Epidermal melanocyte (primary cell): ENCODE data around the gene C1orf159.

Experiments
- DNase-seq: peaks from one replicate; pipeline ENCODE4 v3.0.0; 2011; ENCODE audit warnings: low spot score; ENCODE audit not compliant: insufficient read length

The C1orf159 gene

DNA sequence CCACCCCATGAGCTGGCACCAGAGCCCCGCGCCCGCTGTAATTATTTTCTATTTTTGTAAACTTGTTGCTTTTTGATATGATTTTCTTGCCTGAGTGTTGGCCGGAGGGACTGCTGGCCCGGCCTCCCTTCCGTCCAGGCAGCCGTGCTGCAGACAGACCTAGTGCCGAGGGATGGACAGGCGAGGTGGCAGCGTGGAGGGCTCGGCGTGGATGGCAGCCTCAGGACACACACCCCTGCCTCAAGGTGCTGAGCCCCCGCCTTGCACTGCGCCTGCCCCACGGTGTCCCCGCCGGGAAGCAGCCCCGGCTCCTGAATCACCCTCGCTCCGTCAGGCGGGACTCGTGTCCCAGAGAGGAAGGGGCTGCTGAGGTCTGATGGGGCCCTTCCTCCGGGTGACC, 60.9 kb downstream of the C1orf159 start:
- no peak for DNase-seq

DNA sequence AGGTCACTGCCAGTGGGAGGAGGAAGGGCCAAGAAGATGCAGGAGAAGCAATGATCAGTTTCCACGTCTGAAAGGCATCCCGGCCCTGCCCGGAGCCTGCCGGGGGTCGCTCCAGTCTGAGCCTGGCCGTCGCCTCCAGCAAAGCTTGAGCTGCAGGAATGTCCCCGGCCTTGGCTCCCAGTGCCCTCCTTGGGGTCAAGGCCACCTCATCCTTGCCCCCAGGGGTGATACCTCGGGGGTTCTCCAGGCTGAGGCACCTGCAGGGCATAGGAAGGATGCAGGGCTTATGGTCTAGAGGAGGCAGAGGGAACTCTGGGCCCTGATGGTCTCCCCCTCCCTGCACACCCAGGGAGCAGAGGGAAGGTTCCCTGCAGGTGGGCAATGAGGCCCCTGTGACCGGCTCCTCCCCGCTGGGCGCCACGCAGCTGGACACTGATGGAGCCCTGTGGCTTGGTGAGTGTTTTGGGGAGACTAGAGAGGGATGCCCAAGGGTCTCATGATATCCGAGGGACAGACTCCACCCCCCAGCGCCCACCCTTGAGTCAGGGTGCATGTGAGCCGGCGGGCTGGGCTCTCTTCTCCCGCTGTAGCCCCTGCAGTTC, 61.7 kb downstream of the C1orf159 start:
- no peak for DNase-seq

DNA sequence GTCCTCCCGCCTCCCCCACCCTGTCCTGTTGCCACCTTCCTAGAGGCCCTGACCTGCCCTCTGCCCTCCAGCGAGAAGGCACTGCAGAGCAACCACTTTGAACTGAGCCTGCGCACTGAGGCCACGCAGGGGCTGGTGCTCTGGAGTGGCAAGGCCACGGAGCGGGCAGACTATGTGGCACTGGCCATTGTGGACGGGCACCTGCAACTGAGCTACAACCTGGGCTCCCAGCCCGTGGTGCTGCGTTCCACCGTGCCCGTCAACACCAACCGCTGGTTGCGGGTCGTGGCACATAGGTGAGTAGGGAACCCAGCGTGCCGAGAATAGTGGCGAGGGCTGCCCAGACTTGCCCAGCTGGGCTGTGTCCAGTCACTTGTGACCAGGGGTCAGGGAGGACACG, 62.2 kb downstream of the C1orf159 start:
- no peak for DNase-seq

DNA sequence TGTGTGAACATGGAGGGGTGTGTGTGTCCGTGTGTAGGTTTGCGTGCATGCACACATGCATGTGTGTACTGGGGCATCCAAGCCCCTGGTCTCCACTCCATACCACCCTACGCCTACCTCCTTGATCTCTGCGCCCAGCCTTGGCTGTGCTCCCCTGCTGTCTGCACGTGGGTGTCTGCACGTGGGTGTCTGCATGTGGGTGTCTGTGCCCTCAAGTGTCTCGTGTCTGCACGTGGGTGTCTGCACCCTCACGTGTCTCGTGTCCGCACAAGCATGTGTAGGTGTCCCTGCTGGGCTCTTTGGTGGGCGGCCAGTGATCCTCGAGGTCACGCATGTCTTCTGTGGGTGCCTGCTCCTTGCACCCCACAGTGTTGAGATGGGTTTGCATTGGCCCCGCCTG, 62.9 kb downstream of the C1orf159 start:
- DNase-seq: no peak

DNA sequence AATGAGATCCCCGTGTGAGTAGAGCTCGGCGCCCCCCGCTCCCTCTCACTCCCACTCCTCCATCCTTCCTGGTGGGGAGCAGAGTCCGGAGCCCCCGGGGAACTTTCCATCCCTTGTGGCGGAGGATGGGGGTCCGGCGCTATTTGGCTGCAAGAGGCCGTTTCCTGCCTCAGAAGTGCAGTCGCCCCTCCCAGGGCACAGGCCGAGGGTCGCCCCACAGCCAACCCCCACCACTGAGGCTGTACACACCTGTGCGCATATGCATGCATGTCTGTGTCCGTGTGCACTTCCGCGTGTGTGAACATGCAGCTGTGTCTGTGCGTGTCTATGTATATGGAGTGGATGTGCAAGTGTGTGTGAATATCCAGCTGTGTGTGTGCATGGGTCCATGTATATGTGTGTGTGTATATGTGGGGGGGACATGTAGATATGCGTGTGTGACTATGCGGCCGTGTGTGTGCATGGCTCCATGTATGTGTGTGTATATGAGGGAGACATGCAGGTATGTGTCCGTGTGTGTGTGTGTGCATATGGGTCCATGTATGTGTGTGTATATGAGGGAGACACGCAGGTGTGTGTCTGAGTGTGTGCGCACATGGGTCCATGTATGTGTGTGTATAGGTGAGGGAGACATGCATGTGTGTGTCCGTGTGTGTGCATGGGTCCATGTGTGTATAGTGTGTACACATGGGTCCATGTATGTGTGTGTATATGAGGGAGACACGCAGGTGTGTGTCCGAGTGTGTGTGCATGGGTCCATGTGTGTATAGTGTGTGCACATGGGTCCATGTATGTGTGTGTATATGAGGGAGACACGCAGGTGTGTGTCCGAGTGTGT, 63.7 kb downstream of the C1orf159 start:
- DNase-seq: no peak

DNA sequence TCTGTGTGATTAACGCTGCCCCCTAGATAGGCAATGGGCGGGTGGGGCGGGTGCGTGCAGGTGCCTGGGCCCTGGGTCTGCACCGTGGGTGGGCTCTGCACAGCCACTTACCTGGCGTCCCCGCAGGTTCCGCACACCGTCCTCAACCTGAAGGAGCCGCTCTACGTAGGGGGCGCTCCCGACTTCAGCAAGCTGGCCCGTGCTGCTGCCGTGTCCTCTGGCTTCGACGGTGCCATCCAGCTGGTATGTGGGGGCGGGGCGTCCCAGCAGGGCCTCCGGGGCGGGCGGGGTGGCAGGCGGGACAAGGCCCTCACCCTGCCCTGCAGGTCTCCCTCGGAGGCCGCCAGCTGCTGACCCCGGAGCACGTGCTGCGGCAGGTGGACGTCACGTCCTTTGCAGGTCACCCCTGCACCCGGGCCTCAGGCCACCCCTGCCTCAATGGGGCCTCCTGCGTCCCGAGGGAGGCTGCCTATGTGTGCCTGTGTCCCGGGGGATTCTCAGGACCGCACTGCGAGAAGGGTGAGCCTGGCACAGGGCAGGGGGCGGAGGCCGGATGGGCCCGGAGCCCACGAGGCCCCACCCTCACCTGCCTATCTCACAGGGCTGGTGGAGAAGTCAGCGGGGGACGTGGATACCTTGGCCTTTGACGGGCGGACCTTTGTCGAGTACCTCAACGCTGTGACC, 64.6 kb downstream of the C1orf159 start:
- no peak for DNase-seq

DNA sequence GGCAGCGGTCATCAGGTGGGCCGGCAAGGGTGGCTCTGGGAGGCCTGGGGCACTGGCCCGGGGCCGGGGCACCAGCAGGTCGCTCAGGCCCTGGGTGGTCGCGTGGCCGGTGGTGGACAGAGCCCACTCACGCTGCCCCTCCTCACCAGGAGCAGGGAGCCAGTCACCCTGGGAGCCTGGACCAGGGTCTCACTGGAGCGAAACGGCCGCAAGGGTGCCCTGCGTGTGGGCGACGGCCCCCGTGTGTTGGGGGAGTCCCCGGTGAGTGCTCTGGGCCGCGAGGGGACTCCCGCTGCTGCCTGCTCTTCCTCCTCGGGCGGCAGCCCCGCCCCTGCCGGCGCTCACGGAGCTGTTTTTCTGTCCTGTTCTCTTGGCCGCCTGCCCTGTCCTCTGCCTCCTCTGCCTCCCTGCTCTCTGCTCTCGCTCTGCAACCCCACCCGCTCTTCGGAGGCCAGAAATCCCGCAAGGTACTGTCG, 65.3 kb downstream of the C1orf159 start:
- no peak for DNase-seq

DNA sequence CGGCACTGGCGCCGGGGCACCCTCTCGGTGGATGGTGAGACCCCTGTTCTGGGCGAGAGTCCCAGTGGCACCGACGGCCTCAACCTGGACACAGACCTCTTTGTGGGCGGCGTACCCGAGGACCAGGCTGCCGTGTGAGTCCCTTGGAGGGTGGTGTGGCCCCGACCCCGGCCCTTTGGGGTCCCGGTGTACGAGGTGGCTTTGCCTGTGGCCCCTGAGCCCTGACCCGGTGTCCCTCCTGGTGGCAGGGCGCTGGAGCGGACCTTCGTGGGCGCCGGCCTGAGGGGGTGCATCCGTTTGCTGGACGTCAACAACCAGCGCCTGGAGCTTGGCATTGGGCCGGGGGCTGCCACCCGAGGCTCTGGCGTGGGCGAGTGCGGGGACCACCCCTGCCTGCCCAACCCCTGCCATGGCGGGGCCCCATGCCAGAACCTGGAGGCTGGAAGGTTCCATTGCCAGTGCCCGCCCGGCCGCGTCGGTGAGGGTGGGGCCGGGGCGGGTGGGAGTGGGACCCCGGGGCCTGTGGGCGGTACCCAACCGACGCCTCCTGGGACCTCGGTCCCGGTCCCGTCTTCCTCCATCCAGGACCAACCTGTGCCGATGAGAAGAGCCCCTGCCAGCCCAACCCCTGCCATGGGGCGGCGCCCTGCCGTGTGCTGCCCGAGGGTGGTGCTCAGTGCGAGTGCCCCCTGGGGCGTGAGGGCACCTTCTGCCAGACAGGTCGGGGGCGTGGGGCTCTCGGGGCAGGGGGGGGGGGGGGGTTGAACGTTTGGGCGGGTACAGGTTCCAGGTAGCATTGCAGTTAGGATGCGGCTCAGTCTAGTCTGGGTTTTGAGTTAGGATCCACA, 66.3 kb downstream of the C1orf159 start:
- DNase-seq: no peak

DNA sequence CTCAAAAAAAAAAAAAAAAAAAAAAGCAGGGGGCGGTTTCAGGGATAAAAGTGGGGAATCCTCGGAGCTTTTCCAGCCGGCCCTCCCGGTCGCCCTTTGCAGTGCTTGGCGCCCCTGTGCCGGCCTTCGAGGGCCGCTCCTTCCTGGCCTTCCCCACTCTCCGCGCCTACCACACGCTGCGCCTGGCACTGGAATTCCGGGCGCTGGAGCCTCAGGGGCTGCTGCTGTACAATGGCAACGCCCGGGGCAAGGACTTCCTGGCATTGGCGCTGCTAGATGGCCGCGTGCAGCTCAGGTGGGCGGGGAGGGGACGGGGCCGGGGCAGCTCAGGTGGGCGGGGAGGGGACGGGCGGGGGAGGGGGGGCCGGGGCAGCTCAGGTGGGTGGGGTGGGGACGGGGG, 67.1 kb downstream of the C1orf159 start:
- no peak for DNase-seq

DNA sequence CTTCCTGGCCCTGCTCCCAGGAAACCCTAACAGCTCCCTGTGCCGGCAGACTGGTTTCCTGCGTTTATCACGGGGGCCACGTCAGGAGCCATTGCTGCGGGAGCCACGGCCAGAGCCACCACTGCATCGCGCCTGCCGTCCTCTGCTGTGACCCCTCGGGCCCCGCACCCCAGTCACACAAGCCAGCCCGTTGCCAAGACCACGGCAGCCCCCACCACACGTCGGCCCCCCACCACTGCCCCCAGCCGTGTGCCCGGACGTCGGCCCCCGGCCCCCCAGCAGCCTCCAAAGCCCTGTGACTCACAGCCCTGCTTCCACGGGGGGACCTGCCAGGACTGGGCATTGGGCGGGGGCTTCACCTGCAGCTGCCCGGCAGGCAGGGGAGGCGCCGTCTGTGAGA, 67.9 kb downstream of the C1orf159 start:
- DNase-seq: no peak

DNA sequence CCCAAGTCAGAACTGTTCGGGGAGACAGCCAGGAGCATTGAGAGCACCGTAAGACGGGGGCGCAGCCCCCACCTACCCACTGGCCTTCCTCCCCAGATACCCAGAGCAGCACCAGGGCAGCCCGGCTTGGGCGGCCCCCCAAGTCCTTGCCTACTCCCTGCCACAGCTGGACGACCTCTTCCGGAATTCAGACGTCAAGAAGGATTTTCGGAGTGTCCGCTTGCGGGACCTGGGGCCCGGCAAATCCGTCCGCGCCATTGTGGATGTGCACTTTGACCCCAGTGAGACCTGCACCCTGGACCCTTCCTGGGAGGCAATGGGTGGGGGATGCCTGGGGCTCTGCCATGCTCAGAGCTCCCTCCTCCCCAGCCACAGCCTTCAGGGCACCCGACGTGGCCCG, 68.5 kb downstream of the C1orf159 start:
- no peak for DNase-seq

DNA sequence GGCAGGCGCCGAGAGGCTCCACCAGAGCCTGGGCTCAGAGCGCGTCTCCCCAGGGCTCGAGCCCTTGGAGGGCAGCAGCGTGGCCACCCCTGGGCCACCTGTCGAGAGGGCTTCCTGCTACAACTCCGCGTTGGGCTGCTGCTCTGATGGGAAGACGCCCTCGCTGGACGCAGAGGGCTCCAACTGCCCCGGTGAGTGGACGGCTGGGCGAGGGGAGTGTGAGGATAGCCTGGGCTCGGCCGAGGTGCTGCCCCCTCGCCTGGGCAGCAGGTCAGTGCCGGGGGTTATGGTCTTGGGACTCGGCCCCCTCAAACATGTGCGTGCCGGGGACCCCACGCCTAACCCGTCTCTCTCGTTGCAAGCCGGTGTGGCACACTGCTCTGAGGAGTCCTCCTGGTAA, 69.1 kb downstream of the C1orf159 start:
- DNase-seq: no peak

DNA sequence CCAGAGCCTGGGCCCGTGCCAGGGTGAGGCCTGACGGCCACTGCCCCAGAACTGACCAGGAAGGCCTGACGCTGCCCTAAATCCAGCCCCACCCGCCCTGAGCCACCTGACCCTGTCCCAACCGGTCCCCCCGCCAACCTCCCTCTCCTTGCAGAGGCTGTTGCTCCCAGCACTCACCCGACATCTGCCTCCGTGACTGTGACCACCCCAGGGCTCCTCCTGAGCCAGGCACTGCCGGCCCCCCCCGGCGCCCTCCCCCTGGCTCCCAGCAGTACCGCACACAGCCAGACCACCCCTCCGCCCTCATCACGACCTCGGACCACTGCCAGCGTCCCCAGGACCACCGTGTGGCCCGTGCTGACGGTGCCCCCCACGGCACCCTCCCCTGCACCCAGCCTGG, 69.6 kb downstream of the C1orf159 start:
- no peak for DNase-seq

DNA sequence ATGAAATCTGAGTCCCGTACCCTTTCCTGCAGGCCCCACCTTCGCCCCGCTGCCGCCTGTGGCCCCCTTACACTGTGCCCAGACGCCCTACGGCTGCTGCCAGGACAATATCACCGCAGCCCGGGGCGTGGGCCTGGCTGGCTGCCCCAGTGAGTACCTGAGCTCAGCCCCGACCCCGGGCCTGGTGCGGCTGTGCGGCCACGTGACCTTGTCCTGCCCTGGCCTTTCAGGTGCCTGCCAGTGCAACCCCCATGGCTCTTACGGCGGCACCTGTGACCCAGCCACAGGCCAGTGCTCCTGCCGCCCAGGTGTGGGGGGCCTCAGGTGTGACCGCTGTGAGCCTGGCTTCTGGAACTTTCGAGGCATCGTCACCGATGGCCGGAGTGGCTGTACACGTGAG, 70.8 kb downstream of the C1orf159 start:
- no peak for DNase-seq

DNA sequence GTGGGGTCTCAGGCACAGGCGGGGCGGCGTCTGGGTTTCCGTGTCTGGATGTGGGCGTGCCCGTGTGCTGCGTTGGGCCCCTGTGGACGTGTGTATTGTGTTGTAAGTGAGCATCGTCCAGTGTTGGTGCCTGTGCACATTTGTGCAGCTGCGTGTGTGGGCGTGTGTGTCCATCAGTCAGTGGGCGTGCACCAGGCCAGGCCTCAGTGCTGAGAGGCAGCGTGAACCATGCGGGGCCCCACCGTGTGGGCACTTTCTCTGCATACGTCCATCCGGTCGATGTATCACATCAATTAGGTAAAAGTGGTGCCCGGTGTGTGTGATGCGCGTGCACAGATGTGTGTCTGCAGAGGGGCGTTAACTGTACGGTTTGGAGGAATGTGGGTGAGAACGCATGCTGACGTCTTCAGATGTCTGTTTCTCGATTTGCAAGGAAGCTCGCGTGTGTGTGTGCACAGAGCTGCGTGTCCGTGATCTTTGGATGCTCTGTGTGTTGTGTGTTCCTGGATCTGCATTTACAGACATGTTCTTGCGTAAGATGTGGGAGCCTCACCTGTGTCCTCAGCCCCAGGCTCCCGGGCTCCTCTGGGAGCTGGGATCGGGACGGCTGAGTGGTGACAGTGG, 71.3 kb downstream of the C1orf159 start:
- no peak for DNase-seq

DNA sequence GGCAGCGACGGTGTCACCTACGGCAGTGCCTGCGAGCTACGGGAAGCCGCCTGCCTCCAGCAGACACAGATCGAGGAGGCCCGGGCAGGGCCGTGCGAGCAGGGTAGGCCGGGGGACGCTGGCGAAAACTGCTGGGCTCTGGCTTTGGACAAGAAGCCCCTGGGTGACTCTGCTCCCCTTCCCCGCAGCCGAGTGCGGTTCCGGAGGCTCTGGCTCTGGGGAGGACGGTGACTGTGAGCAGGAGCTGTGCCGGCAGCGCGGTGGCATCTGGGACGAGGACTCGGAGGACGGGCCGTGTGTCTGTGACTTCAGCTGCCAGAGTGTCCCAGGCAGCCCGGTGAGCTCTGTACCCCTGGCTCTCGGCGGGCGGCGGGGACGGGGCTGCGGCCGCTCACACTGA, 72.0 kb downstream of the C1orf159 start:
- DNase-seq: no peak

DNA sequence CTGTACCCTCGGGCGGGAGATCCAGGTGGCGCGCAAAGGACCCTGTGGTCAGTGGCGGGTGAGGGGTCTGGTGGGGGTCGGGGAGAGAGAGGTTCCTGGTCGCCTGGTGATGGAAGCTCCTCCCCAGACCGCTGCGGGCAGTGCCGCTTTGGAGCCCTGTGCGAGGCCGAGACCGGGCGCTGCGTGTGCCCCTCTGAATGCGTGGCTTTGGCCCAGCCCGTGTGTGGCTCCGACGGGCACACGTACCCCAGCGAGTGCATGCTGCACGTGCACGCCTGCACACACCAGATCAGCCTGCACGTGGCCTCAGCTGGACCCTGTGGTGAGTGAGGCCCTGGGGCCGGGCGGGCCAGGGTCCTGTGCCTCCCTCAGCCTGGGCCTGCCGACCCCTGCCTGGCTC, 72.5 kb downstream of the C1orf159 start:
- DNase-seq: no peak

DNA sequence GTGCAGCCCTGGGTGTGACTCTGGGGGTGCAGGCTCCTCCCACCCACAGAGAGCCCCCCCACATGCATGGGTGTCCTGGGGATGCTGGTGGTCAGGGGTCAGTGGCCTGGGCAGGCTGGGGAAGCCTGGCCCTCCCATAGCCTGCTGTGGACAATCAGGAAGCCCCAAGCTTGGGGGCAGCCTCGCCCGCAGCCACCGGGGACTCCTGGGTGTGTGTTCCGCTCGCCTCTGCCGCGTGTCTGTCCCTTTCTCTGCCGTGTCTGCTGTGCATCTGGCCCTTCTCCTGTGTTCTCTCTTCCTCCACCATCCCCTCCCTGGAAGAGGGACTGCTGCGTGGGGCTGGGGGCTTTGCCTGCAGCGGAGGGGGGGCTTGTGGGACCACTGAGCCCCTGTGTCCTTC, 73.1 kb downstream of the C1orf159 start:
- DNase-seq: no peak

DNA sequence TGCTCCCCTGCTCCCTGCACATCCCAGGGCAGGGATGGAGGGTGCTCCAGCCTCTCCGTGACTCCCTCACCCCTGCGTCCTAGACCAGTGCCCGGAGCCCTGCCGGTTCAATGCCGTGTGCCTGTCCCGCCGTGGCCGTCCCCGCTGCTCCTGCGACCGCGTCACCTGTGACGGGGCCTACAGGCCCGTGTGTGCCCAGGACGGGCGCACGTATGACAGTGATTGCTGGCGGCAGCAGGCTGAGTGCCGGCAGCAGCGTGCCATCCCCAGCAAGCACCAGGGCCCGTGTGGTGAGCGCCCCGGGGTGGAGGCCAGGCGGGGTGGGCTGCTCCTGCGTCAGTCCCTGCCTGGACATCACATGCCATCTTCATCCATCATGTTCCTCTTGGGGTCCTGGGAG, 74.0 kb downstream of the C1orf159 start:
- no peak for DNase-seq

DNA sequence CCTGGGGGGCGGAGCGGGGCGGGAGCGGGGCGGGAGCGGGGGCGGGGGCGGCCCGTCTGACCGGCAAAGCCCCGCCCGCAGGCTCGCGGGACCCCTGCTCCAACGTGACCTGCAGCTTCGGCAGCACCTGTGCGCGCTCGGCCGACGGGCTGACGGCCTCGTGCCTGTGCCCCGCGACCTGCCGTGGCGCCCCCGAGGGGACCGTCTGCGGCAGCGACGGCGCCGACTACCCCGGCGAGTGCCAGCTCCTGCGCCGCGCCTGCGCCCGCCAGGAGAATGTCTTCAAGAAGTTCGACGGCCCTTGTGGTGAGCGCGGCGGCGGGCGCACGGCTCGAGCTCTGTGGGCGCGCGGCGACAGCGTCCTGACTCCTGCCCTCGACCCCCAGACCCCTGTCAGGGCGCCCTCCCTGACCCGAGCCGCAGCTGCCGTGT, 74.8 kb downstream of the C1orf159 start:
- no peak for DNase-seq
